Skeletal muscle cell (primary cell): Measurements from ENCODE around the gene TP63.

Source experiments
- DNase-seq: peaks from one replicate; pipeline ENCODE4 v3.0.0-alpha.2; 2010; ENCODE audit warnings: low read depth
- H3K4me3 ChIP-seq: 2 replicates; pipeline ENCODE4 v1.5.1; 2011; ENCODE audit warnings: low read depth, mild to moderate bottlenecking, control low read depth, low read length, moderate library complexity

Gene TP63

GRCh38 chr3:189937302-189938127 is 306.3 kb downstream of the TP63 start:
- H3K4me3 ChIP-seq, result no peak overlapping the region
- DNase-seq, result peak; percentile 94

DNA sequence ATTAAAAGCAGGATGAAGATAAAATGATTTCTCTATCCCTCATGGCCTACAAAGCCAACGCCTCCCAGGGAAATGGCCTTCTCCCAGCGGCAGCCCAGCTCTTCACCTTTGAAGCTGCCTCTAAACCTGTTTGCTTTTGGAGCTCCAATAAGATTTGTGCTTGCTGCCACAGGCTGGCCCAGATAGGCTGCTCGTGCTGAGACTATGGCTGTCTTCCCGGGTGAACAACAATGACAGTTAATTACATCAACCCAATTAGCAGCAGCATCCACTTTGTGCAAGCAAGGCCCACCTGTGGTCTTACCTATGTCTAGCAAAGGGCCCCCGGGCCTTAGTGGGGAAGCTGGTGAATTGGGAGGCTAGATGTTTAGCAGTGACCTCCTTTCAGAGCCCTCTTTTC is 309.9 kb downstream of the TP63 start:
- DNase-seq, result no peak
- H3K4me3 ChIP-seq, result no peak overlapping the region

GRCh38 chr3:189941679-189942078 is 310.5 kb downstream of the TP63 start:
- DNase-seq, result no peak
- H3K4me3 ChIP-seq, result no peak overlapping the region

DNA sequence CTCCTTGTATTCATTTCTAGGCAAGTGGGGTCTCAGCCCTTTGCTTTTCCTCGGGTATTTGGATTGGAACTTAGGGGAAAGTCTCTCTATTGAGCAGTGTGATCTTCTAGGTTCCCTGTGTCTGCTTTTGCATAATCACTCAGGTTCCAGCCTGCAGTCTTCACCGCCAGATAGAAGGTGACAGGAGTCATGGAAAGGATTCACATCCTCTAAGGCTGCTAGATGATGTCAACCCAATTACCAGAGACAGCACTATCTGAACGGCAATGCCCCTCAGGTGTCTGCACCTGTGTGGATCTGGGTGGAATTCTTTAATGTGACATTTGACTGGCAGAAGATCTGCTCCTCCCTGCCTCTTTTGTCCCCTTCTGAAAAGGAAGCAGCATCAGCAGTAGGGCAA is 311.8 kb downstream of the TP63 start:
- H3K4me3 ChIP-seq, result no peak overlapping the region
- no peak for DNase-seq

DNA sequence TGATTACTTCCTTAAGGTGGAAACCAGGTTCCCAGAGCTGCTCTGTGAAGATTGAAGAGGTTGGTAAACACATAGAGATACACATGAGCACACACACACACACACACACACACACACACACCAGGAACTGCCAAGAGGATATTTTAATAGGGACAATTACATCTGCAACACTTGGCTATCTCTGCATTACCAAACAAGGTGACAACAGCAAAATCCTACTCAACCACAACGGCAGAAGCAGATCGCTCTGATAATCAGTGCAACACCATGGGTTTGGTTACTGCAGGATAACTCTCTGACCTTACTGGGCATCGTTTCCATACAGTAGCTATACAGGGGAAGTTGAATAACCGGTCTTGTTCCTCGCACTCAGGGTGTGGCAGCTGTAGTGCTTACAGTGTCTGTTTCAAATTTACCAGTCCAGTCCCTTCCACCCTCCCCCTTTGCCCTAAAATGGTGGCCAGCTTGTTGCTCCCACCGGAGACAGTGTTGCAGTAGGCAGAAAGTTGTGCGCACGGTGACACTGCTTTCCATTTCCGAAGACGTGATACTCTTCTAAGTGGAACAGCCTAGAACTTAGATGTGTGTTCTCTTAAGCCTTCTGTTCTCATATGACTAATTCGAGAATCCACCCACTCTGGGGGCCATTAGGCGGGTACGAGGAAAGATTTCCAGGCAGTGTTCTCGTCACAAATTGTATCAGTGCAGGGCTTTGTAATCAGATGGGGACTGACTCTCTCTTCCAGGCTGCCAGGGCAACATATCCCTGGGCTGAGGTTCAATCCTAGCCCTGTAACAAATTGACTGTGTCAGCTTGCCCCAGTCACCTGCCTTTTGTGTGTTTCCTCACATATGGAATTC is 313.3 kb downstream of the TP63 start:
- H3K4me3 ChIP-seq, result no peak overlapping the region
- DNase-seq, result no peak

DNA sequence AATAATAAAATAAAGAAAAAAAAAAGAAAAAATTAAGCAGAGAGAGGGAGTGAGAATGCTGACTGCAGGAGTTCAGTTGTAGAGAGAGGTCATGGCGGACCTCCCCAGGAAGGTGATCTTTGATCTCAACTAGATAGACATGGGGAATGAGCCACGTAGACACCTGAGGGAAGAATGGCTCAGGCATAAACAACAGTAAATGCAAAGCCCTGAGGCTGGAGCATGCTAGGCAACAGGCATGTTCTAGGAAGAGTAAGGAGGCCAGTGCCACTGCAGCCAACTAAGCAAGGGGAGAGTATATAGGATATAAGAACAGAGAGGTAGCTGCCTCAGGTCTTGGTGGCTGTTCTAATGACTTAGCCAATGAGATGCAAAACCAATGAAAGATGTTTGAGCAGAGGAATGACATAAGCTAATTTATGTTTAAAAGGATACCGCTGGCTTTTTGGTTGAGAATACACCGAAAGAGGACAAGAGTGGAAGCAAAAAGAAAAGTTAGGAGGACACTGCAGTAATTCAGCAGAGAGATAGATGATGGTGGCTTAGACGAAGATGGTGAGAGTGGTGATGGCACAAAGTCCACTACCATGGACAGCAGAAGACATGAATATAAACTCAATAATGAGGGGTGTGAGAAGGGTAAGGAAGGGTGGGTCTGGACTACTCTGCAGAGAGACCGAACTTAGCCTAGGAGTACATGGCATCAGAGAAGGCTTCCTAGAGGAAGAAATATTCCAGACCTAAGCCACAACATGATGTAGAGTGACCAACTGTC is 314.9 kb downstream of the TP63 start:
- no peak overlapping the region for H3K4me3 ChIP-seq
- no peak for DNase-seq
